GM23248 (cell line): ENCODE data around the gene GPC3. TPM values are rescaled to one million over a fixed set of nuclear protein-coding genes. Genes with fewer than 3 reads are reported as not detected.

ENCODE experiments used
- DNase-seq: peaks from one replicate; pipeline ENCODE4 v3.0.0-alpha.2; 2015
- H2AFZ ChIP-seq: fragments of 200-600 bp; sonication (generic); 2 replicates; pipeline ENCODE4 v1.6.1; 2016; ENCODE audit warnings: antibody characterized with exemption
- H3F3A ChIP-seq: fragments of 200-600 bp; sonication (generic); 2 replicates; pipeline ENCODE4 v1.6.1; 2016; ENCODE audit warnings: mild to moderate bottlenecking, antibody characterized with exemption, mixed run types; ENCODE audit not compliant: insufficient read depth
- H3K27ac ChIP-seq: fragments of 200-600 bp; sonication (generic); 2 replicates; pipeline ENCODE4 v1.5.1; 2016; ENCODE audit warnings: mild to moderate bottlenecking
- H3K27me3 ChIP-seq: fragments of 200-600 bp; sonication (generic); replicated peaks from 2 replicates; pipeline ENCODE4 v1.6.1; 2016; ENCODE audit warnings: mild to moderate bottlenecking; ENCODE audit not compliant: insufficient read depth
- H3K36me3 ChIP-seq: fragments of 200-600 bp; sonication (generic); 2 replicates; pipeline ENCODE4 v1.6.1; 2016; ENCODE audit warnings: low read depth, mild to moderate bottlenecking
- H3K4me1 ChIP-seq: fragments of 200-600 bp; sonication (generic); 2 replicates; pipeline ENCODE4 v1.6.1; 2016; ENCODE audit warnings: mild to moderate bottlenecking; ENCODE audit not compliant: insufficient read depth
- H3K4me2 ChIP-seq: fragments of 200-600 bp; sonication (generic); one replicate; pipeline ENCODE4 v1.6.1; 2016; ENCODE audit warnings: mild to moderate bottlenecking; ENCODE audit not compliant: unreplicated experiment
- H3K4me3 ChIP-seq: fragments of 200-600 bp; sonication (generic); 2 replicates; pipeline ENCODE4 v1.5.1; 2016; ENCODE audit warnings: mild to moderate bottlenecking
- H3K79me2 ChIP-seq: fragments of 200-600 bp; sonication (generic); 2 replicates; pipeline ENCODE4 v1.6.1; 2016; ENCODE audit warnings: mild to moderate bottlenecking; ENCODE audit not compliant: insufficient read depth
- H3K9ac ChIP-seq: fragments of 200-600 bp; sonication (generic); 2 replicates; pipeline ENCODE4 v1.6.1; 2016; ENCODE audit warnings: mild to moderate bottlenecking
- H3K9me2 ChIP-seq: fragments of 200-600 bp; sonication (generic); 2 replicates; pipeline ENCODE4 v1.6.1; 2016; ENCODE audit warnings: mixed run types, mild to moderate bottlenecking, moderate library complexity; ENCODE audit not compliant: insufficient read depth
- H3K9me3 ChIP-seq: fragments of 200-600 bp; sonication (generic); one replicate; pipeline ENCODE4 v1.6.1; 2017; ENCODE audit warnings: low read depth
- H4K20me1 ChIP-seq: fragments of 200-600 bp; sonication (generic); 2 replicates; pipeline ENCODE4 v1.6.0; 2016; ENCODE audit not compliant: insufficient read depth
- EZH2 ChIP-seq: fragments of 200-600 bp; sonication (generic); IDR thresholded peaks from 2 replicates; pipeline ENCODE4 v1.6.1; 2018; ENCODE audit warnings: antibody characterized with exemption, mild to moderate bottlenecking; ENCODE audit not compliant: insufficient read depth, poor library complexity, severe bottlenecking
- EZH2phosphoT487 ChIP-seq: fragments of 200-600 bp; sonication (generic); IDR thresholded peaks from 2 replicates; pipeline ENCODE4 v1.6.1; 2018; ENCODE audit warnings: antibody characterized with exemption, moderate library complexity, mild to moderate bottlenecking, low read depth; ENCODE audit not compliant: insufficient read depth
- WGBS, 2 experiments: methylation state at CpG; one replicate each; pipeline ENCODE4 v1.1.6; 2015 to 2017; ENCODE audit warnings: low lambda C conversion rate in 2 of 2, low coverage in 1 of 2; ENCODE audit errors: missing lambda C conversion rate in 2 of 2; 5-methylcytosine and 5-hydroxymethylcytosine counted together
- in situ Hi-C: fragments of 300-500 bp; cut with MboI; formaldehyde crosslinking; loops from 2 replicates; pipeline ENCODE4 v1.15.0; 2020
- polyA plus RNA-seq: library from polyadenylated mRNA; unstranded; fragments of >200 nt; fragmentation: Nextera tagmentation; extraction: Ambion mirVana; gene quantifications from 2 replicates; pipeline ENCODE4 v1.2.1, GENCODE V29; 2016
- total RNA-seq: library from RNA; depleted of rRNA; stranded (reverse); fragments of >200 nt; shearing (Covaris generic); gene quantifications from 2 replicates; pipeline ENCODE4 v1.2.3, GENCODE V29; 2014

The GPC3 gene
- total and polyA plus RNA-seq, 2 experiments from 2014 or later: not detected

DNA sequence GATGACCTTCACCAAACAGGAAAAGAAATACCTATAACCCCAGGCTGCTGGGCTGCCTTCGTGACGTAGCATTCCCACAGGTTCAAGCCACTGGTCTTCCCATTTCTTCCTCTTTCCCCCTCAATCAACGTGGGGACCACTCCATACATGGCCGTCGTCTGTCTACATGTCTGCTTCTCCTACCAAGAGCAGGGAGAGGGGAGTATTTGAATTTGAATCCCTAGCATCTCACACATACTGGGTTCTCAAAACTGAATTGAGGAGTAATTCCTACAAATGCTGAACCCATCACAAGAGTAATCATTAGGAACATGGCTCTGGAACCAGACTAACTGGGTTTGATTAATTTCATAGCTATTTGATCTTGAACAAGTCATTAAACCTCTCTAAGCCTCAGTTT is 17.3 kb downstream of the GPC3 start:
- no peaks in the 10 kb centered on the region for H3K36me3 ChIP-seq
- no peaks in the 10 kb centered on the region for H3K4me1 ChIP-seq
- TF ChIP-seq EZH2phosphoT487: no peak
- no peak for TF ChIP-seq EZH2
- no peak for DNase-seq
- no peak overlapping the region for H3K27ac ChIP-seq
- no peaks in the 10 kb centered on the region for H3F3A ChIP-seq
- no peak overlapping the region for H3K4me3 ChIP-seq
- H2AFZ ChIP-seq: no peak overlapping the region
- 15 to 34% methylated on average over 5 of the region's 5 CpGs for WGBS, 2 experiments
- H3K4me2 ChIP-seq: no peak overlapping the region
- no peaks in the 10 kb centered on the region for H3K9me2 ChIP-seq
- in situ Hi-C loops: no loop called here
- H4K20me1 ChIP-seq: no peaks in the 10 kb centered on the region
- H3K27me3 ChIP-seq: no peaks in the 10 kb centered on the region
- no peaks in the 10 kb centered on the region for H3K79me2 ChIP-seq
- no peaks in the 10 kb centered on the region for H3K9me3 ChIP-seq
- no peak overlapping the region for H3K9ac ChIP-seq

GRCh38 chrX:133966199-133966598 is 19.2 kb downstream of the GPC3 start:
- no peak for TF ChIP-seq EZH2phosphoT487
- TF ChIP-seq EZH2: no peak
- Histone ChIP-seq H3K4me1 (no peaks in the 10 kb centered on the region), H3K27me3 (no peaks in the 10 kb centered on the region), H3K4me2 (no peak overlapping the region), H3K79me2 (no peaks in the 10 kb centered on the region), H3K9ac (no peak overlapping the region), H2AFZ (no peak overlapping the region), H3K4me3 (no peak overlapping the region), H3F3A (no peaks in the 10 kb centered on the region), H4K20me1 (no peaks in the 10 kb centered on the region), H3K9me3 (no peaks in the 10 kb centered on the region), H3K36me3 (no peaks in the 10 kb centered on the region), H3K9me2 (no peaks in the 10 kb centered on the region), H3K27ac (no peak overlapping the region)
- WGBS, 2 experiments: 44 to 87% methylated on average over 3 of the region's 3 CpGs
- DNase-seq: no peak
- in situ Hi-C loops: no loop called here

GRCh38 chrX:133965321-133965720 is 20.1 kb downstream of the GPC3 start:
- Histone ChIP-seq H3K9me3 (no peaks in the 10 kb centered on the region), H2AFZ (no peak overlapping the region), H3F3A (no peaks in the 10 kb centered on the region), H3K4me3 (no peak overlapping the region), H3K36me3 (no peaks in the 10 kb centered on the region), H3K4me2 (no peak overlapping the region), H3K9me2 (no peaks in the 10 kb centered on the region), H3K79me2 (no peaks in the 10 kb centered on the region), H3K9ac (no peak overlapping the region), H3K27me3 (no peaks in the 10 kb centered on the region), H3K27ac (no peak overlapping the region), H4K20me1 (no peaks in the 10 kb centered on the region), H3K4me1 (no peaks in the 10 kb centered on the region)
- TF ChIP-seq EZH2phosphoT487 (no peak), EZH2 (no peak)
- no peak for DNase-seq
- in situ Hi-C loops: no loop called here
- WGBS, 2 experiments: 47 to 52% methylated on average over 3 of the region's 3 CpGs

DNA sequence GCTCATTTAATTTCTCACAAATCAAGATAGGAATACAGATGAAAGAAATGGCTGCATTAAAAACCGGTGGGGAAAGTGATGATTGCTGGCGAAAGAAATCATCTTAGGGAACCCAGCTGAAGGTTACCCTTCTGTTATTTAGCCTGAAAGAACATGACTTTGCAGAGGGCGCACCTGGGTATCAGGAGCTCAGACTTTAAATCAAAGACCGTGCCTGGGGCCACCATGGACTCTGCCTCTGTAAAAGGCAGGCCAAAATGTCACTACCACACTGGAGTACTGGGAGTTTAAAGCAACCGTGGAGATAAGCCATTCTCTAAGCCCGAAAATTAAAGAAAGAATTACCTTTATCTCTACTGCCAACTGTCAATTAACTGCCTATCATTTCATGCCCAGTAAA is 24.3 kb downstream of the GPC3 start:
- no peaks in the 10 kb centered on the region for H3K9me3 ChIP-seq
- no peaks in the 10 kb centered on the region for H3K9me2 ChIP-seq
- no peaks in the 10 kb centered on the region for H3K27me3 ChIP-seq
- 41 to 46% methylated on average over 6 of the region's 6 CpGs for WGBS, 2 experiments
- H3K79me2 ChIP-seq: no peaks in the 10 kb centered on the region
- no peak for DNase-seq
- H3K4me3 ChIP-seq: no peak overlapping the region
- H3F3A ChIP-seq: no peaks in the 10 kb centered on the region
- no peak for TF ChIP-seq EZH2
- no peak for TF ChIP-seq EZH2phosphoT487
- no peak overlapping the region for H2AFZ ChIP-seq
- no peak overlapping the region for H3K4me2 ChIP-seq
- H3K9ac ChIP-seq: no peak overlapping the region
- no peaks in the 10 kb centered on the region for H4K20me1 ChIP-seq
- H3K27ac ChIP-seq: no peak overlapping the region
- no peaks in the 10 kb centered on the region for H3K36me3 ChIP-seq
- H3K4me1 ChIP-seq: no peaks in the 10 kb centered on the region
- in situ Hi-C loops: no loop called here

DNA sequence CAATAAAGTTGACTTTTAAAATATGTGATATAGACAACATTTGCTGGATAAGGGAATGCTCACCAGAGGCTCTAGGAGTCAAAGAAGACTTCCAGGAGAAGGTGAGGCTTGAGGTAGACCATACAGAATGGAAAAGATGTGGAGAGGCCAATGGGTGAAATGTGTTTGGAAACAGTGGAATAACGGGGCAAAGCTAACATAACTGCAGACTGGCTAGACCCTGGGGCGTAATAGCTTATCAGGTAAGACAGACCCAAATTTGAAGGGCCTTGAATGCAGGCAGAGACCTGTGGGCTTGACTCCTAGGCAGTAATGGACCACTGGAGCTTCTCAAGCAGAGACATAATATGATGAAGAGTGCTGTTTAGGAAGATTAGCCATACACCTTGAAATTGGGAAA is 25.4 kb downstream of the GPC3 start:
- TF ChIP-seq EZH2phosphoT487 (no peak), EZH2 (no peak)
- WGBS, 2 experiments: 14 to 18% methylated on average over 1 to 2 of the region's 2 CpGs
- Histone ChIP-seq H4K20me1 (no peaks in the 10 kb centered on the region), H3K27ac (no peak overlapping the region), H3K9me3 (no peaks in the 10 kb centered on the region), H3K9me2 (no peaks in the 10 kb centered on the region), H2AFZ (no peak overlapping the region), H3K4me3 (no peak overlapping the region), H3K4me2 (no peak overlapping the region), H3K79me2 (no peaks in the 10 kb centered on the region), H3K4me1 (no peaks in the 10 kb centered on the region), H3F3A (no peaks in the 10 kb centered on the region), H3K36me3 (no peaks in the 10 kb centered on the region), H3K27me3 (no peaks in the 10 kb centered on the region), H3K9ac (no peak overlapping the region)
- in situ Hi-C loops: no loop called here
- no peak for DNase-seq
